T47D (cell line): ENCODE data around the gene SSBP1.
A peak's percentile ranks its signal among the peaks of the same experiment; 100 is the strongest.

Experiments used
- DNase-seq, 2 experiments: peaks; one replicate each; pipeline versions ENCODE4 v3.0.0 to v3.0.0-alpha.2; 2011 to 2012; ENCODE audit warnings: low read depth in 1 of 2, low spot score in 1 of 2
- JUND ChIP-seq: IDR thresholded peaks from 2 replicates; pipeline ENCODE4 v1.6.1; 2012; ENCODE audit warnings: low read depth
- in situ Hi-C: cut with HindIII; loops from 2 replicates; pipeline ENCODE4 v1.10.0; 2016; ENCODE audit warnings: low sequenced_read_pairs, low pct_unique_long_range_greater_than_20kb

The SSBP1 gene

DNA sequence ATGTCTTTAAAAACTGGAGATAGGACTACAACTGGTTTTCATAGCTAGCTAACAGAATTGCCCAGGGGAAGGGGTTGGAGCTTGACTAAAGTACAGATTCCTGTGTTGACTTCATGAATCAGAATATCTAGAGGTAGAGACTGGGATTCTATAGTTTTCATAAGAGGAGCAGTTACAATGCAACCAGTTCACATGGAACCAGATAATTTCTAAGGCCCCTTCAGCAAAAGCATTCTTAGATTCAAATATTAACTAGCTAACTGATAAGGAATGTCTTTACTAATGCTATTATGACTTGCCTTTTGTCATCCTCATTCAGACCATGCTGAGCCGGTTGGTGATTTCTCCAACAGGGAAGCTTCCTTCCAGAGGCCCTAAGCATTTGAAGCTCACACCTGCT, 24.3 kb upstream of the SSBP1 start:
- TF ChIP-seq JUND, result no peak
- no peak for DNase-seq
- in situ Hi-C loops, result no loop called here

DNA sequence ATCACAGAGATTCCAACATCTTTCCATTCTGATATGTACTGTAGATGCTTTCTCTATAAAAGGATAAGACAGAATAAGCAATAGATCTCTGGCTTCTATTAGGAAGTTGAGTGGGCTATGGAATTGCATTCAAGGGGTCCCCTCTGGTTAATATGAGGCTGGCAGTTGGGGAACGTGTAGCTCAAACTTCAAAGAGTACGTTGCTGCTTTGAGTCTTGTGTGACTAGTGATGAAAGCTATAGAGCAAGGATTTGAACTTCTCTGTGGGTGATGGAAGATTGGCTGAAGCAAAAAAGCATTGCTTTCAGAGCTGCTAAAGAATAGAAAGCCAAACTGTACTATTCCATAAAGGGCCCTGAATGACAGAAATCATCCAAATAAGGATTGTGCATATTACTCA, 23.6 kb upstream of the SSBP1 start:
- no peak for DNase-seq
- no peak for TF ChIP-seq JUND
- in situ Hi-C loops, result no loop called here

DNA sequence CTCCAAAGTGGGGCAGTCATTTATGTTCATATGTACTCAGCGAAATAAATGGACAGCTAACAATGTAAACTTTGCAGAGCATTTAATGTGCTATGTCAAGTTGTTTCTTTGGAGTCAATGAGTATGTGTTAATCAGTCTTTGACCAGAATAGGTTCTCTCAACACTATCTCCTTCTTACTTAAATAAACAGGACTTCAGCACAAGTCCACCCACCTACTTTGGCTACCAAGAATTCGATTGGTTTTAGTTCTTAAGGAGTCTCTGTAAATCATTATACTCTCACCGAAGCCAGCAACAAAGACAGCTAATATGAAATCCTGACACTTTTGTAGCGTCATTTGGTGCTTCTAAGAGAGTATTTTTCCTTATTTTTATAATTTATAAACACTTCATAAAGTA, 23.1 kb upstream of the SSBP1 start:
- DNase-seq, result no peak

DNA sequence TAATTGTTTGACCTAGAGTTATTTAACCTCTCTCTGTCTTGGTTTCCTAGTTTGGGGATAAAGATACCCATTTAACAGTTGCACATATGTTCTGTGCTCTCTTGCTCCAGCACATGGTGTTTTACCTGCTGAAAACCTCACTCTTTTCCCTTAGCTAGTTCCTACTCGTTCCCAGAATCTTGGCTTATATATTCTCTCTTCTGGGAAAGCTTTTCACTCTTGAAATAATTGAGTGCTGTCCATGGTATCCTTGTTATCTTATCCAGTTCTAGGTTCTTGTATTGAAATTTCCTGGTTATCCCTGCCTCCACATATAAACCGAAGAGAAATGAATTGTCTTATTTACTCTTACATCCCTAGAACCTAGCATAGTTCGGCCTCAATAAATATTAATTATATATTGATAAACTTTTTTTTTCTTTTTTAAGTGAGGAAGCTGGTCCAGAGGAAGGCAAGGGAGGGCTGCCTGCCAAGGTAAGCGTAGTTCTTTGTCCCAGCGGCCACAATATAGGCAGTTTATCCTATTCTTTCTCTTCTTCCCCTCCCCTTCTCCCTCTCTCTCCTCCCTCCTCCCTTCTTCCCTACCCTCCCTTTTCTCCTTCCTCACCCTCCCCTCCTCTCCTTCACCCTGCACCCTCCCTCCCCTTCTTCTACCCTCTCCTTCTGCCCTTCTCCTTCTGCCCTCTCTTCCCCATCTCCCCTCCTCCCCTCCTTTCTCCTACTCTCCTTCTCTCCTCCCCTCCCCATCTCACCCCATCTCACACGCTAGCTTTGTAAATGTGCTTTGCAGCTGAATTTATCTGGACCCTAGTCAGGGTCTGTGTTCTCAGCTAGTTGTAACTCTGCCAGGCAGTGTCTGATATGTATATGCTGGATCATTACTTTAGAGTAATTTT, 22.1 kb upstream of the SSBP1 start:
- in situ Hi-C loops, result no loop called here
- no peak for DNase-seq
- no peak for TF ChIP-seq JUND

More for the DNA sequence above, 23.1 kb upstream of the SSBP1 start:
- in situ Hi-C loops, result no loop called here
- no peak for TF ChIP-seq JUND

DNA sequence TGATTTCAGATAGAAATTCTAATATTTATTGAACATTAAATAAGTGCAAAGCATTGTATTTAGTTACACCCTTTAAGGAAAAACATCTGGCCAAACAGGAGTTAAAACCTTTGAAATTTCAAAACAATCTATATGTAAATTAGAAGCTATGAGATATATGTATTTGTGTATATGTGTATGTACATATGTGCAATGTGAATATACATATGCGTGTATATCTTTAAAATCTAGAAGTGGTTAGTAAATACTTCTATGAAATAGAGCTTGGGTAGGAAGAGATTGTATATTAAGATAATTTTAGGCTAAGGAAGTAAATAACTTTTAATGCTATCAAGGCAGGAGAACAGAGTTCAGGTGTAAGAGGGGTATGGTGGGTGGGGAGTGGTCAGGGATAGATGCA, 20.7 kb upstream of the SSBP1 start:
- DNase-seq, result no peak
- in situ Hi-C loops, result no loop called here
- TF ChIP-seq JUND, result no peak

DNA sequence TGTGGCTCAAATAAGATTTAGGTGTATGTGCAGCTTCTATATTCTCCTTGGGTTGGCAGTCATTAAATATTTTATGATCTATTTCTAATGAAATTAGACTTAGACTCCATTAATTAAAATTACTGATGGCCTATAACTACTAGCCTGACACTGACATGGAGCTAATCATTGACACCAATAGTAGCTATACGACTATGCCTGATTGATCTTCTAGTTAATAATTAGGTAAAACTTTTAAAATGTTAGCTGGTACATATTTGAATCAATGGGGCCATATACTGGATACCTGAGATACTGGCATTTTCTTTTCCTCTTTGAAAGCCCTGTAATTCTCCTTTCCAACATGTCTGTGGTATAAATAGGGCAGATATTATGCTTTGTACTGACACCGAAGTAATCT, 15.6 kb upstream of the SSBP1 start:
- TF ChIP-seq JUND, result no peak
- no peak for DNase-seq
- in situ Hi-C loops, result no loop called here

DNA sequence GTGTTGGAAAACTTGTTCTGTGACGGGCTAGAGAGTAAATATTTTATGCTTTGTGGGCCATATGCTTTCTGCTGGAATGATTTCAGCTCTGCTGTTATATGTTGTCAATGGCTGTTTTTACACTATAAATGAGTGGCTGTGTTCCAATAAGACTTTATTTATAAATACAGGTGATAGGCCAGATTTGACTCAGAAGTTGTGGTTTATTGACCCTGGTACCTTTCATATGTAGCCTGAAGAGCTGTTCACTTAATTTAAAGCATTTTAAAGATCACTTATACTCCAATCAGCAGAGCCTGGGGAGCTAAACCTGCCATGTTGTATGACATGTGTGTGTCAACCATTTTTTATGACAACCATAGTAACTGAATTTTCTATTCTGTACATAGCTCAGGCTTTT, 9.1 kb upstream of the SSBP1 start:
- in situ Hi-C loops, result no loop called here

DNA sequence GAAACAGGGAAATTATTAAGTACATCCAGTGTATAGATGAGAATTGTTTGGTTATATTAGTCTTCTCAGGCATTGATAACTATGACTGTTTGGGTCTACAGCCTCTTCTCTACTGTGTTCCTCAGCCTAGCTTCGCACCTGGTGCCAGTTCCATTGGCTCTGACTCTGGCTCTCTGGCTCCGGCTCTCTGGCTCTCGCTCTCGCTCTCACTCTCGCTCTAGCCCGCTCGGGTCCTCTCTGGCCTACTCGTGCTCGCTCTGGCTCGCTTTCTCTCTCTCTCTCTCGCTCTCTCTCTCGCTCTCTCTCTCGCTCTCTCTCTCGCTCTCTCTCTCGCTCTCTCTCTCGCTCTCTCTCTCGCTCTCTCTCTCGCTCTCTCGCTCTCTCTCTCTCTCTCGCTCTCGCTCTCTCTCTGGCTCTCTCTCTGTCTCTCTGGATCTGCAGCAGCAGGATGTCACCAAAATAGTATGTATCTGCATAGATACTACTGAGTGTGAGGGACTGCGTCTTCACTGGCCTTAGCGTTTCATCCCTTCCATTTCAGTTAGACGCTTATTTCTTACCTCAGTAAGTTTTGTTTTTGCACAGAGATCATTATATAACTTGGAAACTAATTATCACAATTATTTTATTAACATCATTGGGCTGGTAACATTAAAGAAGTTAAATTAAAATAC, 6.5 kb upstream of the SSBP1 start:
- TF ChIP-seq JUND, result no peak
- no peak for DNase-seq
- in situ Hi-C loops, result no loop called here

More for the DNA sequence above, 9.1 kb upstream of the SSBP1 start:
- no peak for DNase-seq
- no peak for TF ChIP-seq JUND

DNA sequence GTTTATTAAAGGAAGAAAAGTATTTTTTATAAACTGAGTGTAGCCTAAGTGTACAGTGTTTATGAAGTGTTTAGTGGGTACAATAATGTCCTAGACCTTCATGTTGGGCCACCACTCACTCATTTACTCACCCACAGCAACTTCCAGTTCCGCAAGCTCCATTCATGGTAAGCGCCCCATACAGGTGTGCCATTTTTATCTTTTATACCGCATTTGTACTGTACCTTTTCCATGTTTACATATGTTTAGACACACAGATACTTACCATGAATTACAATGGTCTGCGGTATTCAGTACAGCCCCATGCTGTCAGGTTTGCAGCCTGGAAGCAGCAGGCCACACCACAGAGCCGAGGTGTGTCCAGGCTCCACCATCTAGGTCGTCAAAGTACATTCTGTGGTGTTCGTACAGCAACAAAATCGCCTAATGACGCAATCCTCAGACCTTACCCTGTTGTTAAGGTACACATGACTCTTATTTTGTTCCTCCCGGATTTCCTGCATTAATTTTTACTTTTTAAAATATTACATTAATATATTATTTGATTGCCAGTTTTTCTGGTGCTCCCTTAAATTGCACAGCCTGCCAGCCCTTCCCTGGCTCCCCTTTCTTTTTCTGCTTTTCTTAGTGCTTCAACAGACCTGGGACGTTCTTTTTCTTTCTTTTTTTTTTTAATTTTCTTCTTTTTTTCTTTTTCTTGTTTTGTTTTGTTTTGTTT, 881 bp upstream of the SSBP1 start:
- in situ Hi-C loops, result no loop called here
- no peak for TF ChIP-seq JUND
- peak in 1 of 2 experiments; percentile 33 for DNase-seq

DNA sequence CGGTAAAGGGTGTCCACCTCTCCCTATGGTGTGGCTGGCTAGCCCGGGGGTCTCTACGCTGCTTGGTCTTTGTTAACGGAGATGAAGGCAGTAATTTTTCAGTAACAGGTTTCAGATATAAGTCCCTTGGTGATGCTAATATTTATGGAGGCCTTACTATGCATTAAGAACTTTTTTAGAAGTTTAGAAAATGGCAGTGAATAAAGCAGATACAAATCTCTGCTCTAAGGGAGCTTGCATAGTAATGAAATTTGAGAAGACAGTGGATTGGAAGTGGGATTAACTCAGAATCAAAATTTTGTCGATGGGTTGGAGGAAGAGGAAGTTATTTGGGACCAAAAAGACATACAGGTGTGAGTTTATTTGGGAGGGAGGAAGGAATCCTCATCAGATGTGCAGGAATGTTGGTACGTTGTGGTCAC, 445 bp downstream of the SSBP1 start:
- DNase-seq, result no peak
- no peak for TF ChIP-seq JUND
- in situ Hi-C loops, result no loop called here

DNA sequence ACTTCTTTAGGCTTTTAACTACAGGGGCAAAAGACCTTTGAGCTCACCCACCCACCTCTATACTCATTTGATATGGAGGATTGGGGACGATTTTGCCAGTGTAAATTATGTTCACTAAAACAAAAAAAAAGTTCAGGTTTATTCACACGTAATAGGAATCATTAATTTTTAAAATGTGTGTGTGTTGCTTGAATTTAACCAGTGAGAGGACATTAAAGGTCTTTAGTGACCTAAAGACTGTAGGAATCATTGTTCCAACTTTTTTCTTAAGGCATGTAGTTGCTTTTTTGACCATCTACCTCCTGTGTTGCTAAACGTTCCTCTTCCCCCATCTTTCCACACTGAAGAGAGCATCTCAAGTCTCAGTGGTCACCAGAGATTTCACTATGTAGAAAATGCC, 1.1 kb downstream of the SSBP1 start:
- in situ Hi-C loops, result no loop called here
- no peak for TF ChIP-seq JUND
- no peak for DNase-seq

DNA sequence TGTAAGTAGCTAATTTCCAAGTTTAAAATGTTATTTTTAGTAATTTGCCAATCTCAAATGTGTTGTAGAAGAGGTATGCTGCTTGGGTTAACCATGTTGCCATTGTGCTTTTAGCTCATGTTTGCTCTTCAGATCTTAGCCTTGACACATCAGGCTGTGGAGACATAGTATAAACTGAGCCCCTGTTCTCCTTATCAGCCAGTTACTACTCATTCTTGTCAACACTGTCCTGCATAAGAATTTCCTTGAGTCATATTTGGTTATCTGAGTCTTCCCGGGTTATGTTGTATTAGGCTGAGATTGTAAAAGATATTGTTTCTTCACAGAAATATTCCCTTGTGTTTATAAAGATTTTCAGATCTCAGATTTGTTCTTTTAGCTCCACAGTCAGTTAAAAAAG, 4.1 kb downstream of the SSBP1 start:
- no peak for DNase-seq
- in situ Hi-C loops, result no loop called here
- TF ChIP-seq JUND, result no peak

DNA sequence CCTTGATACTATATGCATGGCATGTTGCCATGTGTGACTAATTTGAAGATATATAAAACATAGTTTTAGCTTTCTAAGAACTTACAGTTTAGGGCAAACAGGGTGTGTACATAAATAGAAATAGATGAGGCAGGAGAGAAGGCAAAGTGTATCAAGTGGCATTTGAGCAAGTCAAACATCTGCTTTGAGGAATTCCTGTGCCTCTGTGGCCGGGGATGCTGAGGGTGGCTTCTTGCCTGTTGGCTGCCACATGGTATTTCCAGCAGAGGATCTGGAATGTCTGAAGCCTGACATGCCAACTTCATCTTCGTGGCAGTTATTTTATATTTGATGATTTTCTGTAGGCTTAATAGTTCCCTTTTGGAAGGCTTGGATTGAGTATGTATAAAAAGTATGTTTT, 6.0 kb downstream of the SSBP1 start:
- no peak for TF ChIP-seq JUND
- no peak for DNase-seq
- in situ Hi-C loops, result no loop called here
